DMS79 (cell line): ENCODE data around the gene TIA1.
"Not testable (repeated sequence)": the region's sequence is repeated elsewhere in the genome, so short reads cannot be mapped to it uniquely, and the experiment has no call there.

Experiments used
- DNase-seq: peaks from one replicate; lab custom pipeline; 2025; lab: John Stamatoyannopoulos, UW

The TIA1 gene

GRCh38 chr2:70214953-70215549 lies 33.4 kb downstream of the TIA1 start:
- no peak for DNase-seq

GRCh38 chr2:70214365-70214764 lies 34.1 kb downstream of the TIA1 start:
- no peak for DNase-seq

DNA sequence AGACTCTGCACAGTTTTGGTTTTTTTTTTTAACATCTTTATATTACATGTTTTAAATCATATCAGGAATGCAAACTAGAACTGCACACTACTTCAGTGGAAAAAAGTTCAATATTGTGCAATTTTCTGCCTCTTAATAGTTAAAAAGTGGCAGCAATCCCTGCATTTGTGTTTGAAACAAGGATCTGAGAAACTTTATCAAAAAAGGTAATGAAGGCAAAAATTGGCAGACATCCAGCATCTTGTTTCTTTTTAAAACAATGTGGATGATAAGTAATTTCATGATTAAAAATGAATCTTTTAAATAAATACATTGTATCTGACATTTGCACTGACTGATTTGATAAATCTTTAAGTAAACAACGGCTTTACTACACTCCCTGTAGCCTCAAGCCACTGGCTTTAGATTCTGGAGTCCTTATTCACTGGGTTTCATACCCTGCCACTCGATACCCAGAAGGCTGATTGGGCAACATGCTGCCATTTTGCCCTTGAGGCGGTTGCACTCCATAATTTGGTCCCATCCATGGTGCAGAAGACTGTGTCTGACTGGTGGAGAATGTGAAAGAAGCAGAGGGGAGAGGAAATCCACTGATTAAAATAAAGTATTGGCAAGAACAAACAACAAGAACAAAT lies 36.0 kb downstream of the TIA1 start:
- no peak for DNase-seq

DNA sequence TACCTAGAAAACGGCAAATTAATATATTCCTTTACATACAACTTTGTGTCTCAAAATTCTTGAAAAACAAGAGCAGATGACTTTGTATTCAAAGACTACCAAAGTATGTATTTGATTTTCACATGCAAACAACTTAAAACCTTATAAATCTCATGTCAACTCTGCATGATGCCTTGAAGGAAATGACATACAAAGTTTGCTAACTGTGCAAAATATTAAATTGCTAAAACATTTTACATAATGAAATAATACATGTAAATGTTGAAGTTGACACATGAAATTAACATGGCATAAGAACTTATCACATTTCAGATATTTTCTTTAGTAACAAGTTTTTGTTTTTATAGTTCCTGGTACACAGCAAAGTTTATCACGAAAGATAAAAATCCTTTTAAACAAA lies 36.8 kb downstream of the TIA1 start:
- DNase-seq: no peak

- no peak for DNase-seq
These were observed 44.0 kb downstream of the TIA1 start for GRCh38 chr2:70204452-70204851.

GRCh38 chr2:70203086-70203485 lies 45.3 kb downstream of the TIA1 start:
- no peak for DNase-seq

- no peak for DNase-seq
These were observed 46.1 kb downstream of the TIA1 start for GRCh38 chr2:70202236-70202806.

- DNase-seq: no peak
These were observed 46.6 kb downstream of the TIA1 start for GRCh38 chr2:70201831-70202230.

GRCh38 chr2:70201225-70201768 lies 47.1 kb downstream of the TIA1 start:
- DNase-seq: no peak

DNA sequence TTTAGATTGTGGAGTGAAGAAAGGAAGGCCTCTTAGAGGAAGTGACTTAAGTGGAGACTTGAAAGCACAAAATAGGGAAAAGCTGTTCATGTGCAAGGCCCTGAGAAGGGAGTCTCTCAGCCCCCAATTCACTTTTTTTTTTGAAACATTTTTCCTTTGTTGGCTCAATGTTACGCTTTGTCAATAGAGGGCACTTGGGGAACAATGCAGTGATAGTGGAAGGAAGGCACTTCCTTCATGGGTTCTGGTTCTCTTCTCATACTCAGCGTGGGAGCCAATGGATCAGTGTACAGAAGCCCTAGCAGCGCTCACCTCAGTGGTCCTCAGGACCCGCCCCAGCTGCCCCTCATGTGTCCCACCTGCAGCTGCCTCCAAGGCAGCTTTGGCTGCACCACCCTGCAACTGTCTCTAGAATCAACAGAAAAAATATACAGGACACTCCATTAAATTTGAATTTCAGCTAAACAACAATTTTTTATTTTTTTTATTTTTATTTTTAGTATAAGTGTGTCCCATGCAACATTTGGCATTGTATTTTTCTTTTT lies 49.0 kb downstream of the TIA1 start:
- no peak for DNase-seq

- no peak for DNase-seq
These were observed 55.9 kb downstream of the TIA1 start for GRCh38 chr2:70192516-70192915.

DNA sequence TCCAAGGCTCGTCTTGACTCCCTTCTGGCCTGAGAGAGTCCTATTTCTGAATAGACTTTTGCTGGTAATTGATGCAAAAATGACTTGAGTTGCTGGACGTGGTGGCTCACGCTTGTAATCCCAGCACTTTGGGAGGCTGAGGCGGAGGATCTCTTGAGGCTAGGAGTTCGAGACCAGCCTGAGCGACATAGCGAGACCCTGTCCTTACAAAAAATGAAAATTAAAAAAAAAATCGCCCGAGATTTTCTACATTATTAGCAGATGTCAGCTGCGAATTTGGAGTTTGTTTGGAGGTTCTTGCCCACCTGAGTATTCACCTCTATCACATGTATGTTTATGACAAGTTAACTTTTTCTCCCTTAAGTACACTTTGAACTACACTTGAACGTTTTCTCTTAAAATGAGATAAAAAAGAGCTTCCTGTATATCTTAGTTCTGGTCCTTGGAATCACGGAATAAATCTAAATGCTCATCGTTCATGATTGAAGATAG lies 57.1 kb downstream of the TIA1 start:
- DNase-seq: no peak

DNA sequence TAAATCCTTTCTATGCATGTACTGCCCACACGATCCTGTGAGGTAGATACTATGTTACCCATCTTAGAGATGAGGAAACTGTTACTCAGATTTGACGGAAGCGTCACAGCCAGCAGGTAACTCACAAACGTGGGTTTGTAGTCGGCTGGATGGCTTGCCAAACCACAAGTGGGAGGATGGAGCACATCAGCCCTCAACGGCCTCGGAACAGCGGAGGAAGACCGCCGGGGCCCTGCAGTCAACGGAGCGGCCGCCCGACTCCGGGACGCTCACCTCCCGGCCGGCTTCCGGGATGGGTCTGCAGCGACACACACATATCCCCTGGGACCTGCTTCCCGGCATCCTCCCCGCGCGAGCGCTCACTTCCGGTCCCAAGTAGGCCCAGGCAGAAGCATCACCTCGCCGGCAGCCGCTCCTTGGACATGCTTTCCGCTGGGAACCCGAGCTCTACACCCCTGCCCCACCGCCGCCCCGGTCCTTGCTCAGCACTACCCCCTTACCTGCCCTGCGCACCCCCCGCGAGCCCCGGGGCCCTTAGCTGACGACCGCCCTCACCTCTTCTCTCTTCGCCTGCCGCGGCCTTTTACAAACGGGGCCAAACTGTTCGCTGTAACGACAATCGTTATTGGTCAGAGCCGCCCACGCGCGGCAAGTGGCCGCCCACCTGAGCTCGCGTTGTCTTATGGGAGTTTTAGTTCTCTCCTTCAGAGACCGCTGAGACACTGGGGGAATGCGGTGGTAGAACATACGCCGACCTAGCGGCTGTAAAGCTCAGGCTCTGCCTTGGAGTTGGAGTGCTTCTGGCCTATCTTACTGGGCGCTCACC lies 57.8 kb downstream of the TIA1 start, which contains the start of gene C2orf42:
C2orf42 (minus strand) TSS at position 602 of the 826 bp plus-strand sequence. CDS start 9,034 bp downstream, outside the sequence.
- DNase-seq: peak; percentile 97

DNA sequence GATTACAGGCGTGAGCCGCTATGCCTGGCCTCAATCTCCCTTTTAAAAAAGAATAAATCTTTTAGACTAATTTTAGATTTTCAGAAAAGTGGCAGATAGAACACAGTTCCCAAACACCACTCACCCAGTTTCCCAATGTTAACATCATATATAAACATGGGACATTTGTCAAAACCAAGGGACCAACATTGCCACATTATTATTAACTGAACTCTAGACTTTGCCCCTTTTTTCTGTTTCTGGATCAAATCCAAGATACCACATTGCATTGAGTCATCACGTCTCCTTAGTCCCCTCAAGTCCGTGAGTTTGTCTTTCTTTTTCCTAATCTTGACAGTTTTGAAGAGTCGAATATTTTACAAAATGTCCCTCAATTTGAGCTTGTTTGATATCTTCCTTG lies 60.0 kb downstream of the TIA1 start:
- no peak for DNase-seq

GRCh38 chr2:70187170-70187569 lies 61.3 kb downstream of the TIA1 start:
- DNase-seq: not testable (repeated sequence)

DNA sequence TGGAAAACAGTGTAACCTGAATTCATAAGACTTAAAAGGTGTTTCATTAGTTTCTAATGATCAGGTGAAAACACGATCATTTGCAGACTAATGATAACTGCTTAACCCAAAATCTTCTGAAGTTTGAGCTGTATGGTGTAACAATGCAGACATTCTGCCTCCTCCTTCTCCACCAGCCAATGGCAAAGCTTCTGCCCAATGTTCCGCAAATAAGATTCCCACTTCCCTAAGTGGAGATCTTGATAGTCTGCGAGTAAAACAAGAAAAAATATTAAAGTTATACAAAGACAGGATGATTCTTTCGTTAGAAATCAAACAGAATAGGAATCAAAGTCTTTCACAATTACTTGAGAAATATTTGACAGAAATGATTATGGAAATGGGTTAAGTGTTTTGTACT lies 65.7 kb downstream of the TIA1 start:
- no peak for DNase-seq

GRCh38 chr2:70181363-70181956 lies 67.0 kb downstream of the TIA1 start:
- DNase-seq: no peak

DNA sequence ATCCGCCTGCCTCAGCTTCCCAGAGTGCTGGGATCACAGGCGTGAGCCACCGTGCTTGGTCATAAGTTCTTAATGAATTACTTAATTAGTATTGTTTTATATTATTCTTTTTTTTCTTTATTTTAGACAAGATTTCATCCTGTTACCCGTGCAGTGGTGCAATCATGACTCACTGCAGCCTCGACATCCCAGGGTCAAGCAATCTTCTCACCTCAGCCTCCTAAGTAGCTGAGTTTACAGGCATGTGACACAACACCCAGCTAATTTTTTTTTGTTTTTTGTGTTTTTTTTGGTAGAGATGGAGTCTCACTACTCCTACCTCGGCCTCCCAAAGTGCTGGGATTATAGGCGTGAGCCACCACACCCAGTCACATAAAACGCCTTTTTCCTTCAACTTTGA lies 74.9 kb downstream of the TIA1 start:
- no peak for DNase-seq

GRCh38 chr2:70169654-70170245 lies 78.7 kb downstream of the TIA1 start:
- not testable (repeated sequence) for DNase-seq

GRCh38 chr2:70161069-70161534 lies 87.3 kb downstream of the TIA1 start:
- no peak for DNase-seq

DNA sequence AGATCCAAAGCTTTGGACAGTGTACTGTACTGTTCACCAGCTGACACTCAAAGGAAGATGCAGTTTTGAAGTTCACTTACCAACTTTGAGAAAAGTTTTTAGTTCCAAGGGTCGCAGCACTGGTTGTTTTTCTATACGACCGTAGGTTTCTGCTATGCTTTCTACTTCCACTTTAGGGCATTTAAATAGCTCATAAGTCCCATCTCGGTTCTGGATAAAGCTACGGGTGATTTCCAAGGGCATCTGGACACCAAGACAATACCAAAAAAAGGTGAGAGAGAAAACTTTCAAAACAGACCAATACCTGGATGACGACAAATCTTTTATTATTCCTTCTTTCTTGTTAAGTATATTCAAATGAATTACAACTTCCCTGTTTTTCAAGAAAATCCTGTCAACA lies 87.9 kb downstream of the TIA1 start:
- DNase-seq: no peak
